H1 (cell line): Measurements from ENCODE around the gene NR3C2. TPM values are rescaled to one million over a fixed set of nuclear protein-coding genes. Genes with fewer than 3 reads are reported as not detected.

Source experiments
- CTCF ChIA-PET: fragments of 300-600 bp; sonication (Branson Sonifier 250); formaldehyde crosslinking; loops from one replicate; lab custom pipeline; 2021; ENCODE audit not compliant: partially characterized antibody; lab: Charles Lee
- POLR2A ChIA-PET: fragments of 300-600 bp; sonication (Branson Sonifier 250); formaldehyde crosslinking; loops from one replicate; lab custom pipeline; 2021; ENCODE audit warnings: inconsistent platforms; ENCODE audit not compliant: partially characterized antibody; lab: Charles Lee
- DNase-seq, 2 experiments: peaks; one replicate each; pipeline versions ENCODE4 v3.0.0 to v3.0.0-alpha.2; 2010 to 2022; ENCODE audit warnings: low spot score in 2 of 2, low read depth in 1 of 2, mixed read lengths in 1 of 2
- FAIRE-seq: peaks from 2 replicates; lab custom pipeline; 2011; peaks lifted over from hg19 to GRCh38; lab: Jason Lieb, UNC
- H2AFZ ChIP-seq: 2 replicates; pipeline ENCODE4 v1.8.1; 2012; ENCODE audit warnings: low read length, inconsistent platforms
- H2AK5ac ChIP-seq: 2 replicates; pipeline ENCODE4 v1.6.1; 2013; ENCODE audit warnings: low read depth, low read length
- H2BK120ac ChIP-seq: replicated peaks from 2 replicates; pipeline ENCODE3; 2013; ENCODE audit warnings: low read depth, low read length, inconsistent platforms
- H2BK12ac ChIP-seq: 2 replicates; pipeline ENCODE4 v1.6.1; 2013; ENCODE audit warnings: low read depth, low read length
- H2BK15ac ChIP-seq: 2 replicates; pipeline ENCODE4 v1.6.1; 2013; ENCODE audit warnings: low read length
- H2BK20ac ChIP-seq: 2 replicates; pipeline ENCODE4 v1.6.1; 2013; ENCODE audit warnings: low read length
- H2BK5ac ChIP-seq: 2 replicates; pipeline ENCODE4 v1.6.1; 2013; ENCODE audit warnings: low read depth, low read length
- H3K14ac ChIP-seq: 2 replicates; pipeline ENCODE4 v1.6.1; 2013; ENCODE audit warnings: inconsistent platforms; ENCODE audit not compliant: insufficient read length
- H3K18ac ChIP-seq: 2 replicates; pipeline ENCODE4 v1.6.1; 2013; ENCODE audit warnings: low read length; ENCODE audit errors: extremely low read depth
- H3K23ac ChIP-seq: 2 replicates; pipeline ENCODE4 v1.6.1; 2013; ENCODE audit warnings: inconsistent platforms; ENCODE audit not compliant: insufficient read length
- H3K23me2 ChIP-seq: 2 replicates; pipeline ENCODE4 v1.6.1; 2013; ENCODE audit warnings: low read depth, low read length
- H3K27ac ChIP-seq: 2 replicates; pipeline ENCODE4 v1.6.1; 2011; ENCODE audit warnings: low read depth, low read length, inconsistent platforms
- H3K27me3 ChIP-seq, 4 experiments: replicated peaks in 1 of 4; 1 replicate in 1 of 4; 2 replicates in 3 of 4; pipeline versions ENCODE4 v1.6.1 to v1.8.1; 2011 to 2013; ENCODE audit warnings: low read length in 3 of 4, mild to moderate bottlenecking in 3 of 4, inconsistent platforms in 2 of 4, mixed read lengths in 2 of 4, moderate library complexity in 1 of 4; ENCODE audit not compliant: control insufficient read depth in 3 of 4, insufficient read depth in 3 of 4; ENCODE audit errors: extremely low read depth in 1 of 4
- H3K36me3 ChIP-seq, 4 experiments: 2 replicates each; pipeline versions ENCODE4 v1.6.1 to v1.8.1; 2011 to 2013; ENCODE audit warnings: mild to moderate bottlenecking in 4 of 4, low read length in 3 of 4, moderate library complexity in 2 of 4, control low read depth in 1 of 4, inconsistent platforms in 1 of 4; ENCODE audit not compliant: insufficient read depth in 4 of 4, control insufficient read depth in 2 of 4
- H3K4ac ChIP-seq: replicated peaks from 2 replicates; pipeline ENCODE3; 2013; ENCODE audit warnings: low read length, low read depth, mixed read lengths, inconsistent platforms; ENCODE audit not compliant: insufficient read length
- H3K4me1 ChIP-seq, 4 experiments: replicated peaks in 1 of 4; 1 replicate in 1 of 4; 2 replicates in 3 of 4; pipeline versions ENCODE4 v1.6.1 to v1.8.1; 2011 to 2013; ENCODE audit warnings: low read length in 3 of 4, inconsistent platforms in 2 of 4, mixed read lengths in 1 of 4; ENCODE audit not compliant: insufficient read depth in 4 of 4, control insufficient read depth in 3 of 4
- H3K4me2 ChIP-seq, 2 experiments: 2 replicates each; pipeline versions ENCODE4 v1.6.1 to v1.8.1; 2011 to 2013; ENCODE audit warnings: low read depth in 2 of 2, low read length in 2 of 2, control low read depth in 1 of 2, inconsistent platforms in 1 of 2, mild to moderate bottlenecking in 1 of 2; ENCODE audit not compliant: insufficient read depth in 1 of 2
- H3K4me3 ChIP-seq, 4 experiments: fragments of 200-600, 300-600 bp in 1 of 4; sonication (generic), shearing (Covaris generic), sonication (Bioruptor Twin) in 1 of 4; 2 replicates each; pipeline versions ENCODE4 v1.5.1 to v1.8.1; 2011 to 2016; ENCODE audit warnings: low read length in 4 of 4, low read depth in 3 of 4, control low read depth in 2 of 4, inconsistent platforms in 2 of 4, mild to moderate bottlenecking in 2 of 4, mixed read lengths in 1 of 4, moderate library complexity in 1 of 4; ENCODE audit not compliant: insufficient read depth in 2 of 4; ENCODE audit errors: extremely low read depth in 1 of 4
- H3K56ac ChIP-seq: replicated peaks from 2 replicates; pipeline ENCODE3; 2013; ENCODE audit warnings: low read depth, mild to moderate bottlenecking, mixed read lengths, low read length, inconsistent platforms; ENCODE audit not compliant: insufficient read length
- H3K79me1 ChIP-seq: 2 replicates; pipeline ENCODE4 v1.6.1; 2013; ENCODE audit warnings: low read depth, low read length, control low read depth
- H3K79me2 ChIP-seq, 2 experiments: 2 replicates each; pipeline versions ENCODE4 v1.6.1 to v1.8.1; 2012 to 2013; ENCODE audit warnings: low read length in 2 of 2, mild to moderate bottlenecking in 2 of 2, inconsistent platforms in 1 of 2; ENCODE audit not compliant: insufficient read depth in 2 of 2, control insufficient read depth in 1 of 2
- H3K9ac ChIP-seq, 4 experiments: replicated peaks in 1 of 4; 1 replicate in 1 of 4; 2 replicates in 3 of 4; pipeline versions ENCODE4 v1.6.1 to v1.8.1; 2011 to 2013; ENCODE audit warnings: low read depth in 3 of 4, low read length in 3 of 4, control low read depth in 2 of 4, mild to moderate bottlenecking in 2 of 4, moderate library complexity in 2 of 4, inconsistent platforms in 1 of 4; ENCODE audit errors: extremely low read depth in 1 of 4
- H3K9me3 ChIP-seq, 2 experiments: 2 replicates each; pipeline versions ENCODE4 v1.6.1 to v1.8.1; 2012 to 2013; ENCODE audit warnings: mild to moderate bottlenecking in 2 of 2, moderate library complexity in 2 of 2, control low read depth in 1 of 2, inconsistent platforms in 1 of 2, low read depth in 1 of 2, low read length in 1 of 2, mixed read lengths in 1 of 2; ENCODE audit not compliant: insufficient read depth in 2 of 2
- H4K20me1 ChIP-seq, 2 experiments: replicated peaks in 1 of 2; 2 replicates each; pipeline versions ENCODE3 to v1.8.1; 2011 to 2013; ENCODE audit warnings: inconsistent platforms in 2 of 2, low read length in 2 of 2, mild to moderate bottlenecking in 1 of 2; ENCODE audit not compliant: insufficient read depth in 2 of 2, control insufficient read depth in 1 of 2
- H4K5ac ChIP-seq: 2 replicates; pipeline ENCODE4 v1.6.1; 2013; ENCODE audit warnings: low read length, low read depth, mixed read lengths, inconsistent platforms; ENCODE audit not compliant: insufficient read length
- H4K8ac ChIP-seq: 2 replicates; pipeline ENCODE4 v1.8.0; 2013; ENCODE audit warnings: mild to moderate bottlenecking, moderate library complexity, low read length, inconsistent platforms; ENCODE audit not compliant: insufficient read depth; ENCODE audit errors: extremely low read depth
- H4K91ac ChIP-seq: replicated peaks from 2 replicates; pipeline ENCODE3; 2013; ENCODE audit warnings: low read length, mixed read lengths, inconsistent platforms; ENCODE audit not compliant: insufficient read length
- CBX5 ChIP-seq: fragments of 300-800, 300-1000 bp; sonication (generic); IDR thresholded peaks from 2 replicates; pipeline ENCODE4 v1.7.1; 2016; ENCODE audit warnings: antibody characterized with exemption, low read length, low read depth
- SIX5 ChIP-seq: IDR thresholded peaks from 2 replicates; pipeline ENCODE4 v1.6.1; 2011; ENCODE audit warnings: mild to moderate bottlenecking, low read depth, low read length
- whole genome bisulfite sequencing, 2 experiments: shearing (Covaris generic) in 1 of 2; methylation state at CpG; one replicate each; pipeline versions ENCODE4 v1.1.6 to v1.1.7; 2013 to 2015; ENCODE audit warnings: low lambda C conversion rate in 2 of 2, mixed read lengths in 2 of 2, inconsistent platforms in 1 of 2, low coverage in 1 of 2, missing lambda C conversion rate in 1 of 2; ENCODE audit not compliant: insufficient replicate concordance in 2 of 2, insufficient coverage in 1 of 2, insufficient read length in 1 of 2; ENCODE audit errors: extremely low coverage in 1 of 2, missing lambda C conversion rate in 1 of 2; 5-methylcytosine and 5-hydroxymethylcytosine counted together
- polyA plus RNA-seq, 7 experiments: library from polyadenylated mRNA; depleted of rRNA in 3 of 7; stranded (reverse) in 5 of 7; unstranded in 2 of 7; fragments of >200 nt in 5 of 7; fragments of 200-250 nt in 2 of 7; gene quantifications; 1 replicate in 5 of 7; 2 replicates in 1 of 7; 4 replicates in 1 of 7; pipeline versions ENCODE4 v1.2.1 to v1.2.3, GENCODE V29; 2011 to 2013; ENCODE audit warnings: missing spikeins in 2 of 7, mixed read lengths in 2 of 7
- total RNA-seq: library from RNA; stranded (reverse); fragmentation: NEBNext Ultra II Directional; extraction: Animal tissue kit (Norgen Biotek cat#: 25700); gene quantifications from 2 replicates; pipeline ENCODE4 v1.2.1, GENCODE V29; 2021

Gene NR3C2
- total and polyA plus RNA-seq, 2 of the 8 experiments (the other 6 are each of a cell fraction or from before 2014, with no cell fraction given), result 0.80 to 3.9 TPM

- Histone ChIP-seq H3K36me3 (no peaks in the 10 kb centered on the region), H3K27ac (no peak overlapping the region), H3K4ac (no peak overlapping the region), H2BK20ac (no peak overlapping the region), H4K8ac (no peak overlapping the region), H3K23me2 (no peaks in the 10 kb centered on the region), H3K4me3 (no peak overlapping the region), H3K56ac (no peak overlapping the region), H2BK12ac (no peak overlapping the region), H2AFZ (no peak overlapping the region), H2BK15ac (no peak overlapping the region), H4K20me1 (no peaks in the 10 kb centered on the region), H2BK120ac (no peak overlapping the region), H3K79me1 (no peaks in the 10 kb centered on the region), H3K18ac (no peak overlapping the region), H3K4me2 (no peak overlapping the region), H3K79me2 (no peaks in the 10 kb centered on the region), H3K4me1 (peaks cover 0 to 4% (median 2%) of the 10 kb centered on the region in 4 experiments; a peak in 3 of 7 replicates), H3K23ac (no peak overlapping the region), H4K5ac (no peak overlapping the region), H3K14ac (no peak overlapping the region), H3K9ac (no peak overlapping the region), H2AK5ac (no peak overlapping the region), H4K91ac (no peak overlapping the region), H2BK5ac (no peak overlapping the region), H3K27me3 (no peaks in the 10 kb centered on the region), H3K9me3 (no peaks in the 10 kb centered on the region)
- CTCF ChIA-PET, result no interaction called here
- no peak for FAIRE-seq
- POLR2A ChIA-PET, result no interaction called here
- DNase-seq, result no peak
- WGBS, 2 experiments, result 86% methylated on average over 2 of the region's 2 CpGs; no CpG with 5 or more reads in 1 of the 2 experiments
- TF ChIP-seq SIX5 (no peak), CBX5 (no peak)
These were observed 109.7 kb downstream of the NR3C2 start for GRCh38 chr4:148332486-148332885.
